Measurements from ENCODE around the gene PRKAG2. TPM values are rescaled to one million over a fixed set of nuclear protein-coding genes. Genes with fewer than 3 reads are reported as not detected.

The PRKAG2 gene
- total RNA-seq, 4 donors from 2014 or later = 8.9 to 35.1 (median 13.6) TPM

DNA sequence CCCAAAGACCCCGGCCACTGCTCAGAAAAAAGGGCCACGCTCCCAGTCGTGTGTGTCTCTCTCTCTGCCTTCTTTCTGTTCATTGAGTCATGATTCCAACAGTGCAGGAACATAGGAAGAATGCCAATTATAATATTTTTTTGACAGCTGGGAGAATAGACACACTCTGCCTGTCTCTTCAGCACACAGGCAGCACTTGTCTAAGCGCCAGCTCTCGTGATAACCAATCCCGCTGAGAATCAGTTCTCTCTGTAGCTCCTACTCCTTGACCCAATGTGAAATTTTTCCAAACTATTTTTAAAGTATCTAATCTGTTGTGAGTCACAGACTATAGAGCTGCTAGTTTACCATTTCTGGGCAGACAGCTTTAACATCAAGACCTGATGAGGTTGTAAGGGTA is 211.5 kb downstream of the PRKAG2 start:
- peaks cover 0 to 27% (median 0%) of the 10 kb centered on the region in 3 donors for H3K36me3 ChIP-seq
- 57 to 61% methylated on average over 6 of the region's 6 CpGs for WGBS, 2 donors
- no peaks in the 10 kb centered on the region for H3K9me3 ChIP-seq
- no peaks in the 10 kb centered on the region for H3K27me3 ChIP-seq
- no peak for TF ChIP-seq POLR2A (IDR thresholded peaks at IDR 0.05)
- TF ChIP-seq, protein P1, sequence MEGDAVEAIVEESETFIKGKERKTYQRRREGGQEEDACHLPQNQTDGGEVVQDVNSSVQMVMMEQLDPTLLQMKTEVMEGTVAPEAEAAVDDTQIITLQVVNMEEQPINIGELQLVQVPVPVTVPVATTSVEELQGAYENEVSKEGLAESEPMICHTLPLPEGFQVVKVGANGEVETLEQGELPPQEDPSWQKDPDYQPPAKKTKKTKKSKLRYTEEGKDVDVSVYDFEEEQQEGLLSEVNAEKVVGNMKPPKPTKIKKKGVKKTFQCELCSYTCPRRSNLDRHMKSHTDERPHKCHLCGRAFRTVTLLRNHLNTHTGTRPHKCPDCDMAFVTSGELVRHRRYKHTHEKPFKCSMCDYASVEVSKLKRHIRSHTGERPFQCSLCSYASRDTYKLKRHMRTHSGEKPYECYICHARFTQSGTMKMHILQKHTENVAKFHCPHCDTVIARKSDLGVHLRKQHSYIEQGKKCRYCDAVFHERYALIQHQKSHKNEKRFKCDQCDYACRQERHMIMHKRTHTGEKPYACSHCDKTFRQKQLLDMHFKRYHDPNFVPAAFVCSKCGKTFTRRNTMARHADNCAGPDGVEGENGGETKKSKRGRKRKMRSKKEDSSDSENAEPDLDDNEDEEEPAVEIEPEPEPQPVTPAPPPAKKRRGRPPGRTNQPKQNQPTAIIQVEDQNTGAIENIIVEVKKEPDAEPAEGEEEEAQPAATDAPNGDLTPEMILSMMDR (IDR thresholded peaks at IDR 0.05) = no peak
- peak overlapping the region; percentile 8 to 68 (median 56) for H3K27ac ChIP-seq
- H3K4me3 ChIP-seq = no peak overlapping the region
- peaks cover 0 to 10% (median 2%) of the 10 kb centered on the region in 3 donors for H3K4me1 ChIP-seq
- intact Hi-C loops (cut with DNase I) = no loop called here
- DNase-seq = no peak

DNA sequence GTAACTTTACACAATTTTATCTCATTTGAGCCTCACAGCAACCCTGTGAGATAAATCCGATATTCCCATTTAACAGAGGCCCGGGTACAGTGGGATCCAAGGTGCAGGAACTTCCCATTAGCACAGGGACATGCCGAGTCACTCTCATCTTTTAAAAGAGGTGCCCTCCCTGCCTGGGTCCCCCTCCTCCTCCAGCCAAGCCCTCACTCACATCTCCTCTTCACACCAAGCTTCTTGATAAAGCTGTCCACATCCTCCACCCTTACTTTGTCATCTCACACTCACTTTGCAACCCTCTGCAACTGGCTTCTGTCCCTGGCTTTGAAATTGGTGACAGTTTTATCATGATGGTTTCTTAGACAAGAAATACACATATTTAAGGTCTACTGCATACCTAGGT is 212.6 kb downstream of the PRKAG2 start:
- TF ChIP-seq, protein P1 (IDR thresholded peaks at IDR 0.05) = no peak
- TF ChIP-seq POLR2A (IDR thresholded peaks at IDR 0.05) = no peak
- no peaks in the 10 kb centered on the region for H3K27me3 ChIP-seq
- H3K36me3 ChIP-seq = peaks cover 0 to 27% (median 0%) of the 10 kb centered on the region in 3 donors
- intact Hi-C loops (cut with DNase I) = no loop called here
- H3K4me3 ChIP-seq = no peak overlapping the region
- H3K9me3 ChIP-seq = no peaks in the 10 kb centered on the region
- no peak overlapping the region for H3K27ac ChIP-seq
- H3K4me1 ChIP-seq = peaks cover 0 to 10% (median 2%) of the 10 kb centered on the region in 3 donors
- no peak for DNase-seq
- 95 to 96% methylated on average over 3 of the region's 3 CpGs for WGBS, 2 donors

DNA sequence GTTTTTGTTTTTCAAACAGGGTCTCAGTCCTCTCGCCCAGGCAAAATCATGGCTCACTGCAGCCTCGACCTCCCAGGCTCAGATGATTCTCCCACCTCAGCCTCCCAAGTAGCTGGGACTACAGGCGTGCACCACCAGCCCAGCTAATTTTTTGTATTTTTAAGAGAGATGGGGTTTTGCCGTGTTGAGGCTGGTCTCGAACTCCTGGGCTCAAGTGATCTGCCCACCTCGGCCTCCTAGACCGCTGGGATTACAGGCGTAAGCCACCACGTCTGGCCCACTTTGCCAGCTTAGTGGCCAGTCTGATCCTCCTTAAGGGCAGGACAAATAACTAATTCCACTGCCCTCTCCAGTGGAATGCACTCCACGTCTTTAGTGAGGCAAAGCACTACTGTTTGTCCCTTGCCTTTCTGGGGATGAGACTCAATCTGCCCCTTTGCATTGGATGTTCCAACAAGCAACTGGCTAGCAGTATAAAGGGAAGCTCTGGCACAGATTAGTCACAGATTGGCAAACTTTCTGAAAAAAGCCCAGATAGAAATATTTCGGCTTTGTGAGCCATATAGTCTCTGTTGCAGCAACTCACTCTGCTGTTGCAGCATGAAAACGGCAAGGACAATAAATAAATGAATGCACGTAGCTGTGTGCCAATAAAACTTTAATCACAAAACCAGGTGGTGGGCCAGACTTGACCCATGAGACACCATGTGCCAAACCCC is 213.4 kb downstream of the PRKAG2 start:
- H3K4me3 ChIP-seq = no peak overlapping the region
- intact Hi-C loops (cut with DNase I) = no loop called here
- peaks cover 0 to 10% (median 2%) of the 10 kb centered on the region in 3 donors for H3K4me1 ChIP-seq
- H3K36me3 ChIP-seq = peaks cover 0 to 22% (median 0%) of the 10 kb centered on the region in 3 donors
- H3K27ac ChIP-seq = no peak overlapping the region
- no peaks in the 10 kb centered on the region for H3K27me3 ChIP-seq
- no peak for DNase-seq
- TF ChIP-seq, protein P1 (IDR thresholded peaks at IDR 0.05) = no peak
- no peak for TF ChIP-seq POLR2A (IDR thresholded peaks at IDR 0.05)
- 60 to 83% methylated on average over 10 to 13 of the region's 13 CpGs for WGBS, 2 donors
- no peaks in the 10 kb centered on the region for H3K9me3 ChIP-seq

DNA sequence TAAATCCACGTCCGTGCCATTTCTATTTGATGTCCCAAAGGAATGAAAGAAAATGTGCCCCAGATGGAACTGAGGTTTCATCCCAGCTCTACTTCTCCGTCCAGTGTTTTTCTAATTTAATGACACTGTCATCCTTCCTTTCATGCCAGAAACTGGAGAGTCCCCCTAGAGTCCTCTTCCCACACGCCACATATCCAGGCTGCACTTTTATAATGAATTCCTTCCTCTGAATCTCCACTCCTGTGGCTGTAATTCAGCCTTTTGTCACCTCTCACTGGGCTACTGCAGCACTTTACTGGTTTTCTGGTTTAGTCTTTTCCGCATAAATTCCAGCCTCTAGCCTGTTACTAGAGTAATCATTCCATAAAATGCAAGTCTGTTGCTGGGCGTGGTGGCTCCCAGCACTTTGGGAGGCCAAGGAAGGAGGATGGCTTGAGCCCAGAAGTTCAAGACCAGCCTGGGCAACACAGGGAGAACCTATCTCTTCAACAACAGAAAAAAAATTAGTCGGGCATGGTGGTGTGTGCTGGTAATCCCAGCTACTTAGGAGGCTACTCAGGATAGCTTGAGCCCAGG is 214.6 kb downstream of the PRKAG2 start:
- WGBS, 2 donors = 73 to 89% methylated on average over 6 to 7 of the region's 7 CpGs
- no peak for DNase-seq
- intact Hi-C loops (cut with DNase I) = no loop called here
- no peak overlapping the region for H3K27ac ChIP-seq
- H3K4me3 ChIP-seq = no peak overlapping the region
- no peaks in the 10 kb centered on the region for H3K9me3 ChIP-seq
- peaks cover 0 to 10% (median 2%) of the 10 kb centered on the region in 3 donors for H3K4me1 ChIP-seq
- no peaks in the 10 kb centered on the region for H3K27me3 ChIP-seq
- peaks cover 0 to 10% (median 0%) of the 10 kb centered on the region in 3 donors for H3K36me3 ChIP-seq
- TF ChIP-seq, protein P1 (IDR thresholded peaks at IDR 0.05) = no peak
- no peak for TF ChIP-seq POLR2A (IDR thresholded peaks at IDR 0.05)

DNA sequence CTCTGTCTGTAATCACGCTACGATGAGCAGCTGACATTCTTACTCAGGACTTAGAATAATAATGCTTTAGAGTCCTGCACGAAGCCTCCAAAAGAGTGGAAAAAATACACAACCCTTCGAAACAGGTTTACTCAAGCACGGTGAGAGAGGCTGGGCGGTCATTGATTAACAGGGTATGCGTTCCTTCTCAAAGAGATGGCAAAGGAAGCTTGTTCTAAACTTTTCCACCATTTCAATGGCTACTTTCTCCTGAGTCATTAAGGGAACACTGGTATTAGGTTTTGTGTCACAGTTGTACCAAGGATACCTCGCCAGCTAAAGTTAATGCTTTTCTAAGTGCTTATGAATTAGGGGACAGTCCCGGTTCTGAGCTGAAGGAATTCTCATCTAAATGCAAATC is 215.3 kb downstream of the PRKAG2 start:
- peaks cover 0 to 10% (median 2%) of the 10 kb centered on the region in 3 donors for H3K4me1 ChIP-seq
- TF ChIP-seq, protein P1 (IDR thresholded peaks at IDR 0.05) = no peak
- H3K36me3 ChIP-seq = peaks cover 0 to 2% (median 0%) of the 10 kb centered on the region in 3 donors
- no peaks in the 10 kb centered on the region for H3K27me3 ChIP-seq
- intact Hi-C loops (cut with DNase I) = no loop called here
- H3K4me3 ChIP-seq = no peak overlapping the region
- DNase-seq = no peak
- no peaks in the 10 kb centered on the region for H3K9me3 ChIP-seq
- WGBS, 2 donors = 89 to 92% methylated on average over 9 of the region's 9 CpGs
- H3K27ac ChIP-seq = no peak overlapping the region
